Lower leg skin (tissue), 3 donors: ENCODE results near the gene FHOD3.

ENCODE experiments used
- CTCF ChIP-seq, 3 donors: fragments of 450-650 bp; IDR thresholded peaks; one replicate each; pipeline ENCODE4 v1.5.1; 2016; ENCODE audit warnings: antibody characterized with exemption in 3 of 3, mild to moderate bottlenecking in 3 of 3, moderate library complexity in 2 of 3
- POLR2A ChIP-seq, 2 donors: fragments of 450-650 bp; IDR thresholded peaks; one replicate each; pipeline ENCODE4 v1.6.1; 2016 to 2017; ENCODE audit warnings: antibody characterized with exemption in 2 of 2, mild to moderate bottlenecking in 1 of 2, moderate library complexity in 1 of 2

GRCh38 chr18:36724591-36725001 lies 427.1 kb downstream of the FHOD3 start:
- TF ChIP-seq POLR2A (IDR thresholded peaks at IDR 0.05) = no peak
- TF ChIP-seq CTCF (IDR thresholded peaks at IDR 0.05) = no peak
